ENCODE data around the gene CASP8.

- TF ChIP-seq CTCF (IDR thresholded peaks at IDR 0.05) (no peak), POLR2A (IDR thresholded peaks at IDR 0.05) (no peak)
These were observed 59.9 kb downstream of the CASP8 start for GRCh38 chr2:201320257-201320656.

Measured in adrenal gland (tissue), 5 donors.